Measurements from ENCODE around the gene TFDP2.
"Not testable (repeated sequence)": the region's sequence is repeated elsewhere in the genome, so short reads cannot be mapped to it uniquely, and the experiment has no call there.

Gene TFDP2

GRCh38 chr3:142148792-142149672, at the start of gene TFDP2:
TFDP2 (minus strand) TSS chr3:142149544; CDS start chr3:142101749, 47,795 bp downstream.
- DNase-seq: peak; percentile 59

DNA sequence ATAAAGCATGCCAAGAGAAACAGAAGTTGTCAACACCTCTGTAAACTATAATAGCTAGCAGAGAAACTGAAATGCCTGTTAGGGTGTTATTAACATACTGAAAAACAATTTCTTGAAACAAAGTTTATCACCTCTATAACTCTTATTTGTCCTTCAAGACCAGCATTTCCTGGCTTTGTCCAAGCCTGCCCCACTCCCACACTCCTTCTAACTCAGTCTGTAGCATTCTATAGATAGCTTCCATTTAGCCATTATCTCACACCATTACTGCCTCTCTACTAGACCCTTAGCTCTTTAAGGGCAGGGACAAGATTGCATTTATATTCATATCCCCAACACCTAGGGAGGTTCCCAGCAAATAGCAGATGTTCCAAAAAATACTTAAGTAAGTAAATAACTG, 39.5 kb upstream of the TFDP2 start:
- no peak for DNase-seq

GRCh38 chr3:142180761-142181362, 31.5 kb upstream of the TFDP2 start:
- peak; percentile 27 for DNase-seq

DNA sequence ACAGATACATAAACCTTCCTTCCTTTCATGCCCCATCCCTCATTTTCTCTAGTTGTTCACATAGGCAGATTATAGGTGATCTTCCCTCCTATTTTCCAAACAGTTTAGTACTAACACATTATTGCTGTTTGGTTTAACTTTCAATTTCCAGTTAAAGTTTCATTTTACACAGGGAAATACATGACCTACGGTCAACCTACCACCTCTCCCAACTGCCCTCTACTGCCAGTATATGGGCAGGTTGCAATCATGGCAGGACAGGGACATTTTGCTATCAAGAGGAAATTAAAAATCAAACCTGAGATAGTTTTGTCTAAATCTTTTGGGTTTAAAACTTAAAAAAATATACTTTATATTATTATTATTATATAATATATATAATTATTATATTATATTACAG, 26.1 kb upstream of the TFDP2 start:
- DNase-seq: no peak

DNA sequence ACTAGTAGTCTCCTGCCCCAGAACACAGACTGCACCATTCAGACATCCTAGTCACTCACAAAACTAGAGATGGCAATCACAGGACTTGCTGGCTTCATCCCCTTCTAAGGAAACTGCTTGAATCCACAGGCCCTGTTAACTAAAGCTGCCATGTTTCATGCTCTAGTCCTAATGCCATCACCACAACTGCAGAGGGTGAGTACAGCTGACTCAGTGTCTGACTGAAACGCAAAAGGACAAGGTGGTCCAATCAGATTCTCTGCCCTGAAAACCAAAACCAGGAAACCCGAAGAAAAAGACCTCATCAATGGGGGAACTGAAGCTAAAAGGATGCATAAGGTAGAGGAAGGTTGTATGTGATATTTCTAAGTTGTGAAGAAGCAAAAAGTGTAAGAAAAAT, 25.2 kb upstream of the TFDP2 start:
- DNase-seq: no peak

DNA sequence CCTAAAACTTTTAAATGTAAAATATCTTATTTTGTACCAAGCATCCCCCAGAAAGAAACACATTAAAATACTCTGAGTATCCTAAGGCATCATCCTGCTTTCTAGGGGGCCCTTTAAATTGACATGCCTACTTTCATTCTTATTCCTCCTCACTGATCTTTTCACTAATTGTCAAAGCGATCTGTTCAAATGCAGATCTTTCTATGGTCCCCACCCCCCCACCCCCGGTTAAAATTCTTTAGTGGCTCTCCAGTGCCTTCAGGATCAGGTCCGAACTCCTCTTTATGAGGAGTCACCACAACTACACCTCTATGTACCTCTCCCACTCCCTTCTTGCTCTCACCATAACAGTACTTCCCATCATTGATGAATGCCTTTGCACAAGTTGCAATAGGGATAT, 19.2 kb upstream of the TFDP2 start:
- no peak for DNase-seq

- DNase-seq: no peak
Observed at GRCh38 chr3:142165194-142165593, 15.8 kb upstream of the TFDP2 start.

GRCh38 chr3:142159083-142159740, 9.9 kb upstream of the TFDP2 start:
- no peak for DNase-seq

- no peak for DNase-seq
Observed at GRCh38 chr3:142154186-142154585, 4.8 kb upstream of the TFDP2 start.

- no peak for DNase-seq
Observed at GRCh38 chr3:142152384-142152783, 3.0 kb upstream of the TFDP2 start.

DNA sequence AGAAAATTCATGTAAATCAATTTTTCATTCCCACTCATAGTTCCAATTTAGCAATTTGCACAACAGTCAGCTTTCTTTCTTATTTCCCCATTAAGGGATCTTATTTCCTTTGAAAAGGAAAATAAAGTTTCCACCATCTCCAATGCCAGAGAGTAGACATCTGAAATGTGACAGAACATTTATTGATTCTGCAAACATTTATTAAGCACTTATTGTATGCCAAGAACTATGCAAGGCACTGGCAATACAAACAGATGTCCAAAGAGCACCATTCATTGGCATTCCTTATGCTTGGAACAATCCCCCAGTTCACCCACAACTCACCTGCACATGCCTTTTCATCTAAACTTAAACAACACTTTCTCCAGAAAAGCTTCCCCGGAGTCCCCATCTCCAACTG, 2.5 kb upstream of the TFDP2 start:
- DNase-seq: no peak

DNA sequence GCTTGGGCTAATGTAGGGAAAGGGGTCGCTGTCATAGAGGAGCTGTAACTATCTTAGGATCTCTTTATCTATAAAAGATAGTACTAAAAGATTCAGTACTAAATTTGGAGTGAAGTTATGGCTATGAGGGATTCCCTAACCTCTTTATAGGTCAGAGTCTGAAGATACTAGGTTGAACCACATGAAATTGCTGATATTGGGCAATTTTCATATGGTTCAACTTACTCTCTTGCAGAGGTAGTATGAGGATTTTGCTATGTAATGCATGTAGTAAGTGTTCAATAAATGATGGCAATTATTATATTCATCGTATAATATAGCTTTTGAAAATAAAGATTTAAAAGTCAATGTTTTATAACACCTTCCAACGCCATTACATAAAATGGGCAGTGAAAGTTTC, 1.9 kb upstream of the TFDP2 start:
- DNase-seq: no peak

GRCh38 chr3:142150271-142150670, 927 bp upstream of the TFDP2 start:
- no peak for DNase-seq

- no peak for DNase-seq
Observed at GRCh38 chr3:142149673-142149992, 289 bp upstream of the TFDP2 start.

DNA sequence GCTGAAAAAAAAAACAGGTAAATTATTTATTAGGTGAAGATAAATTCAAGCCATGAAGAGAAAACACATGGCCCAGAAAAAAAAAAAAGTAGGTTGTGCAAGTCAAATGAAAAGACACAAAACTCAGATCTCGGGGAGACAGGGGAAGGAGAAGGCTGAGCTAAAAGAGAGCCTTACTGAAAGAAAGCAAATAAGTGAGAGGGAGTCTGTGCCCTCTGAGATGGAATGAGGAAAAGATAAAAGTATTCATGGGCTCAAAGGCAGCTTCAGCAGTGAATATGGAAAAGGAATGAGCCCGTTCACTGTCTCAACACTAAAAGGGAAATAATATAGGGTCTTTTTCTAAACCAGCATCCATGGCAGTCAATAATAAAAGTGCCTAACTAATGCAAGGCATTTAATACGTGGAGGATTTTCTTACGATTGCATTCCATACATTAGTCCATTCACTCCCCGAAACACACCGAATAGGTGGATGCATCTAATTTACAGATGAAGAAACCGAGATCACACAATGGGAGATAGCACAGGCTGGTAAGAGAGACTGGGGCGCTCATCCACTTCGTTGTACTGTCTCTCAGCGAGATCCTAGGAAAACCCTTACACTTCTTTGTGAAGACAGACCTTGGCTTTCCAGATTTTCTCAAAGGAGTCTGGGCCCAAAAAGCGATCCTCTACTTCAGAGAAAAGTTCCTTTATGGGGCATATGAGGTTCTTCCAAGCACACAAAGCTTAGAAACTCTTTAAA, 1.1 kb downstream of the TFDP2 start:
- no peak for DNase-seq

DNA sequence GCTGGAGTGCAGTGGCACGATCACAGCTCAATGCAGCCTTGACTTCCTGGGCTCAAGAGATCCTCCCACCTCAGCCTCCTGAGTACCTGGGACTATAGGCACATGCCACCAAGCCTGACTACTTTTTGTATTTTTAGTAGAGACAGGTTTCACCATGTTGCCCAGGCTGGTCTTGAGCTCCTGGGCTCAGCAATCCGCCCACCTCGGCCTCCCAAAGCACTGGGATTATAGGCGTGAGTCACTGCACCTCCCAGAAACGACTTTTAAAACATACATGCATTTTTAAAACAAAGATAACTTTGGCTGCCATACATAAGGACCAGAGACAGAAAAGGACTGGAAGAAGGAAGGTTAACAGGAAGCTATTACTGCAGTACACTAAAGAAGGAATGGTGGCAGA, 4.8 kb downstream of the TFDP2 start:
- not testable (repeated sequence) for DNase-seq

GRCh38 chr3:142140608-142141285, 8.6 kb downstream of the TFDP2 start:
- DNase-seq: peak; percentile 17

GRCh38 chr3:142137089-142137488, 12.3 kb downstream of the TFDP2 start:
- DNase-seq: not testable (repeated sequence)

GRCh38 chr3:142134799-142135325, 14.5 kb downstream of the TFDP2 start:
- DNase-seq: no peak

GRCh38 chr3:142129516-142130171, 19.7 kb downstream of the TFDP2 start:
- no peak for DNase-seq

GRCh38 chr3:142127941-142128658, 21.2 kb downstream of the TFDP2 start:
- no peak for DNase-seq

Measured in RPMI8226 (cell line).